HepG2 (cell line): ENCODE measurements around the gene PPCS.

ENCODE experiments used
- BRD4 ChIP-seq: sonication (generic); formaldehyde crosslinking; IDR thresholded peaks from 2 replicates; pipeline ENCODE4 v1.4.0; 2020; ENCODE audit warnings: missing genetic modification reagents
- CBX5 ChIP-seq: sonication (generic); formaldehyde crosslinking; IDR thresholded peaks from 2 replicates; pipeline ENCODE4 v1.4.0; 2020; ENCODE audit warnings: missing genetic modification reagents, borderline replicate concordance
- EZH2 ChIP-seq: conservative IDR thresholded peaks from 2 replicates; pipeline ENCODE4 v1.6.1; 2012; ENCODE audit warnings: mild to moderate bottlenecking, low read depth, low read length, moderate library complexity
- MBD4 ChIP-seq: IDR thresholded peaks from 2 replicates; pipeline ENCODE4 v1.6.1; 2012; ENCODE audit warnings: low read length, inconsistent platforms, borderline replicate concordance
- UBTF ChIP-seq: sonication (generic); formaldehyde crosslinking; IDR thresholded peaks from 2 replicates; pipeline ENCODE4 v1.4.0; 2020; ENCODE audit warnings: mild to moderate bottlenecking, missing genetic modification reagents
- ZBTB7A ChIP-seq: sonication (generic); formaldehyde crosslinking; IDR thresholded peaks from 2 replicates; pipeline ENCODE4 v1.8.0; 2022; ENCODE audit warnings: mild to moderate bottlenecking, missing genetic modification reagents
- ZNF232 ChIP-seq: sonication (generic); formaldehyde crosslinking; IDR thresholded peaks from 2 replicates; pipeline ENCODE4 v1.4.0; 2020; ENCODE audit warnings: missing genetic modification reagents, borderline replicate concordance
- ZNF234 ChIP-seq: sonication (generic); formaldehyde crosslinking; conservative IDR thresholded peaks from 2 replicates; pipeline ENCODE4 v1.5.1; 2020; ENCODE audit warnings: mild to moderate bottlenecking, missing genetic modification reagents
- ZNF563 ChIP-seq: sonication (generic); formaldehyde crosslinking; IDR thresholded peaks from 2 replicates; pipeline ENCODE4 v1.8.0; 2022; ENCODE audit warnings: mild to moderate bottlenecking, moderate library complexity, missing genetic modification reagents
- ZNF800 ChIP-seq: sonication (generic); formaldehyde crosslinking; IDR thresholded peaks from 2 replicates; pipeline ENCODE4 v1.4.0; 2020; ENCODE audit warnings: missing genetic modification reagents
- ZSCAN25 ChIP-seq: sonication (generic); formaldehyde crosslinking; IDR thresholded peaks from 2 replicates; pipeline ENCODE4 v1.8.0; 2022; ENCODE audit warnings: mild to moderate bottlenecking, missing genetic modification reagents
- TF ChIP-seq, protein P1 (sequence below): sonication (generic); formaldehyde crosslinking; IDR thresholded peaks from 2 replicates; pipeline ENCODE4 v1.8.1; 2022; ENCODE audit warnings: mild to moderate bottlenecking, missing genetic modification reagents
- TF ChIP-seq, protein P2 (sequence below): sonication (generic); formaldehyde crosslinking; IDR thresholded peaks from 2 replicates; pipeline ENCODE4 v1.4.0; 2020; ENCODE audit warnings: missing genetic modification reagents
- TF ChIP-seq, protein P3 (sequence below): sonication (generic); formaldehyde crosslinking; IDR thresholded peaks from 2 replicates; pipeline ENCODE4 v1.5.0; 2020; ENCODE audit warnings: mild to moderate bottlenecking, missing genetic modification reagents, moderate library complexity

GRCh38 chr1:42423681-42424080 is 32.7 kb upstream of the PPCS start:
- TF ChIP-seq ZBTB7A (CRISPR knock-in tag) (no peak), MBD4 (no peak), ZNF800 (CRISPR knock-in tag) (no peak), UBTF (CRISPR knock-in tag) (no peak), EZH2 (no peak), ZNF563 (CRISPR knock-in tag) (no peak), ZSCAN25 (CRISPR knock-in tag) (no peak), BRD4 (CRISPR knock-in tag) (no peak), ZNF234 (CRISPR knock-in tag) (no peak), ZNF232 (CRISPR knock-in tag) (no peak), CBX5 (no peak)
- TF ChIP-seq, protein P1, sequence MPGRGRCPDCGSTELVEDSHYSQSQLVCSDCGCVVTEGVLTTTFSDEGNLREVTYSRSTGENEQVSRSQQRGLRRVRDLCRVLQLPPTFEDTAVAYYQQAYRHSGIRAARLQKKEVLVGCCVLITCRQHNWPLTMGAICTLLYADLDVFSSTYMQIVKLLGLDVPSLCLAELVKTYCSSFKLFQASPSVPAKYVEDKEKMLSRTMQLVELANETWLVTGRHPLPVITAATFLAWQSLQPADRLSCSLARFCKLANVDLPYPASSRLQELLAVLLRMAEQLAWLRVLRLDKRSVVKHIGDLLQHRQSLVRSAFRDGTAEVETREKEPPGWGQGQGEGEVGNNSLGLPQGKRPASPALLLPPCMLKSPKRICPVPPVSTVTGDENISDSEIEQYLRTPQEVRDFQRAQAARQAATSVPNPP (CRISPR knock-in tag): no peak
- TF ChIP-seq, protein P2, sequence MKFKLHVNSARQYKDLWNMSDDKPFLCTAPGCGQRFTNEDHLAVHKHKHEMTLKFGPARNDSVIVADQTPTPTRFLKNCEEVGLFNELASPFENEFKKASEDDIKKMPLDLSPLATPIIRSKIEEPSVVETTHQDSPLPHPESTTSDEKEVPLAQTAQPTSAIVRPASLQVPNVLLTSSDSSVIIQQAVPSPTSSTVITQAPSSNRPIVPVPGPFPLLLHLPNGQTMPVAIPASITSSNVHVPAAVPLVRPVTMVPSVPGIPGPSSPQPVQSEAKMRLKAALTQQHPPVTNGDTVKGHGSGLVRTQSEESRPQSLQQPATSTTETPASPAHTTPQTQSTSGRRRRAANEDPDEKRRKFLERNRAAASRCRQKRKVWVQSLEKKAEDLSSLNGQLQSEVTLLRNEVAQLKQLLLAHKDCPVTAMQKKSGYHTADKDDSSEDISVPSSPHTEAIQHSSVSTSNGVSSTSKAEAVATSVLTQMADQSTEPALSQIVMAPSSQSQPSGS: no peak
- TF ChIP-seq, protein P3, sequence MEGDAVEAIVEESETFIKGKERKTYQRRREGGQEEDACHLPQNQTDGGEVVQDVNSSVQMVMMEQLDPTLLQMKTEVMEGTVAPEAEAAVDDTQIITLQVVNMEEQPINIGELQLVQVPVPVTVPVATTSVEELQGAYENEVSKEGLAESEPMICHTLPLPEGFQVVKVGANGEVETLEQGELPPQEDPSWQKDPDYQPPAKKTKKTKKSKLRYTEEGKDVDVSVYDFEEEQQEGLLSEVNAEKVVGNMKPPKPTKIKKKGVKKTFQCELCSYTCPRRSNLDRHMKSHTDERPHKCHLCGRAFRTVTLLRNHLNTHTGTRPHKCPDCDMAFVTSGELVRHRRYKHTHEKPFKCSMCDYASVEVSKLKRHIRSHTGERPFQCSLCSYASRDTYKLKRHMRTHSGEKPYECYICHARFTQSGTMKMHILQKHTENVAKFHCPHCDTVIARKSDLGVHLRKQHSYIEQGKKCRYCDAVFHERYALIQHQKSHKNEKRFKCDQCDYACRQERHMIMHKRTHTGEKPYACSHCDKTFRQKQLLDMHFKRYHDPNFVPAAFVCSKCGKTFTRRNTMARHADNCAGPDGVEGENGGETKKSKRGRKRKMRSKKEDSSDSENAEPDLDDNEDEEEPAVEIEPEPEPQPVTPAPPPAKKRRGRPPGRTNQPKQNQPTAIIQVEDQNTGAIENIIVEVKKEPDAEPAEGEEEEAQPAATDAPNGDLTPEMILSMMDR (CRISPR knock-in tag): no peak
